Adrenal gland (tissue), 5 donors: ENCODE results near the gene CAMK2A.

Experiments used
- CTCF ChIP-seq, 6 experiments: fragments of 450-650 bp in 4 of 6; fragments of 200-600 bp in 2 of 6; sonication (generic) in 1 of 6; IDR thresholded peaks; 1 replicate in 5 of 6; 2 replicates in 1 of 6; pipeline versions ENCODE4 v1.5.1 to v1.8.0; 2016 to 2021; ENCODE audit warnings: antibody characterized with exemption in 6 of 6, mild to moderate bottlenecking in 2 of 6, moderate library complexity in 1 of 6
- POLR2A ChIP-seq, 2 donors: fragments of 450-650 bp; IDR thresholded peaks; one replicate each; pipeline ENCODE4 v1.6.1; 2017; ENCODE audit warnings: antibody characterized with exemption in 2 of 2, mild to moderate bottlenecking in 2 of 2, moderate library complexity in 1 of 2
- donor health status: DM: no; HTN: no; CAD: no.

- TF ChIP-seq CTCF (IDR thresholded peaks at IDR 0.05): no peak
- TF ChIP-seq POLR2A (IDR thresholded peaks at IDR 0.05): no peak
Measured at GRCh38 chr5:150179019-150179620, 110.5 kb downstream of the CAMK2A start.
